Measurements from ENCODE around the gene PRTFDC1. TPM values are rescaled to one million over a fixed set of nuclear protein-coding genes. Genes with fewer than 3 reads are reported as not detected.
A peak's percentile ranks its signal among the peaks of the same experiment; 100 is the strongest.

Gene PRTFDC1, protein sequence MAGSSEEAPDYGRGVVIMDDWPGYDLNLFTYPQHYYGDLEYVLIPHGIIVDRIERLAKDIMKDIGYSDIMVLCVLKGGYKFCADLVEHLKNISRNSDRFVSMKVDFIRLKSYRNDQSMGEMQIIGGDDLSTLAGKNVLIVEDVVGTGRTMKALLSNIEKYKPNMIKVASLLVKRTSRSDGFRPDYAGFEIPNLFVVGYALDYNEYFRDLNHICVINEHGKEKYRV
- total RNA-seq (1.6 TPM), polyA plus RNA-seq (1 to 10 TPM in 1 of 4 donors, under 1 TPM in 1, not detected in 2; 0.37 to 1.3 TPM)

- H3K27ac ChIP-seq (ENCODE audit: insufficient read depth, low read length, poor library complexity, severe bottlenecking), result no peak within 1 kb of the TSS
- peak within 1 kb of the TSS; percentile 41 for H3K4me3 ChIP-seq (ENCODE audit: low read depth, low read length)
These were observed at the start of gene PRTFDC1 for GRCh38 chr10:24952143-24952706. Gene PRTFDC1, minus strand, starts transcription at chr10:24952606. Its CDS starts 31 bp downstream, at chr10:24952575.

GRCh38 chr10:24998044-24998443 is 45.6 kb upstream of the PRTFDC1 start:
- H3K9me3 ChIP-seq (ENCODE audit: control insufficient read depth in 2 of 2, low read length in 2 of 2), result peaks cover 0 to 8% of the 10 kb centered on the region in 2 experiments
- no peak overlapping the region for H3K4me3 ChIP-seq (ENCODE audit: low read depth, low read length)
- no peak overlapping the region for H3K27ac ChIP-seq (ENCODE audit: insufficient read depth, low read length, poor library complexity, severe bottlenecking)
- no peaks in the 10 kb centered on the region for H3K36me3 ChIP-seq (ENCODE audit: control insufficient read depth, insufficient read depth, low read length)
- Mint-ChIP-seq H3K27ac (no peak overlapping the region), H3K4me1 (peaks cover 0 to 4% (median 0%) of the 10 kb centered on the region in 4 donors), H3K4me3 (no peak overlapping the region), H3K27me3 (peaks cover 44% of the 10 kb centered on the region), H3K9me3 (peaks cover 0 to 25% (median 1%) of the 10 kb centered on the region in 7 donors), H3K36me3 (no peaks in the 10 kb centered on the region)
- ATAC-seq (ENCODE audit: low read depth in 2 of 2) (no peak), DNase-seq (no peak)
- no peaks in the 10 kb centered on the region for H3K4me1 ChIP-seq (ENCODE audit: control insufficient read depth, insufficient read depth, low read length, poor library complexity, severe bottlenecking)
- H3K27me3 ChIP-seq (ENCODE audit: control insufficient read depth, insufficient read depth, low read length), result peaks cover 8% of the 10 kb centered on the region

More at GRCh38 chr10:24952143-24952706, at the start of gene PRTFDC1:
- Mint-ChIP-seq H3K4me3 (peak within 1 kb of the TSS; percentile 78 to 91 (median 84)), H3K27me3 (peaks cover 7% of the 10 kb centered on the region), H3K4me1 (peaks cover 5 to 35% (median 14%) of the 10 kb centered on the region in 4 donors), H3K27ac (peak within 1 kb of the TSS; percentile 21 to 62 (median 50)), H3K9me3 (peaks cover 0 to 2% (median 0%) of the 10 kb centered on the region in 7 donors), H3K36me3 (no peaks in the 10 kb centered on the region)
- Histone ChIP-seq H3K27me3 (ENCODE audit: control insufficient read depth, insufficient read depth, low read length) (peaks cover 2% of the 10 kb centered on the region), H3K9me3 (ENCODE audit: control insufficient read depth in 2 of 2, low read length in 2 of 2) (no peaks in the 10 kb centered on the region), H3K36me3 (ENCODE audit: control insufficient read depth, insufficient read depth, low read length) (no peaks in the 10 kb centered on the region), H3K4me1 (ENCODE audit: control insufficient read depth, insufficient read depth, low read length, poor library complexity, severe bottlenecking) (peaks cover 16% of the 10 kb centered on the region)
- DNase-seq (peak in 2 of 3 donors; percentile 13 to 21), ATAC-seq (ENCODE audit: low read depth in 2 of 2) (peak; percentile 11 to 31)

- H3K4me3 Mint-ChIP-seq, result no peak overlapping the region
- Histone ChIP-seq H3K36me3 (ENCODE audit: control insufficient read depth, insufficient read depth, low read length) (no peaks in the 10 kb centered on the region), H3K4me1 (ENCODE audit: control insufficient read depth, insufficient read depth, low read length, poor library complexity, severe bottlenecking) (no peaks in the 10 kb centered on the region), H3K9me3 (ENCODE audit: control insufficient read depth in 2 of 2, low read length in 2 of 2) (peaks cover 0 to 2% of the 10 kb centered on the region in 2 experiments), H3K4me3 (ENCODE audit: low read depth, low read length) (no peak overlapping the region), H3K27me3 (ENCODE audit: control insufficient read depth, insufficient read depth, low read length) (no peaks in the 10 kb centered on the region), H3K27ac (ENCODE audit: insufficient read depth, low read length, poor library complexity, severe bottlenecking) (no peak overlapping the region)
- ATAC-seq (ENCODE audit: low read depth in 2 of 2) (no peak), DNase-seq (no peak)
- H3K4me1 Mint-ChIP-seq, result peaks cover 0 to 4% (median 0%) of the 10 kb centered on the region in 4 donors
- H3K36me3 Mint-ChIP-seq, result no peaks in the 10 kb centered on the region
- peaks cover 0 to 6% (median 0%) of the 10 kb centered on the region in 7 donors for H3K9me3 Mint-ChIP-seq
- H3K27ac Mint-ChIP-seq, result no peak overlapping the region
- peaks cover 46% of the 10 kb centered on the region for H3K27me3 Mint-ChIP-seq
These were observed 42.7 kb upstream of the PRTFDC1 start for GRCh38 chr10:24995072-24995471.

DNA sequence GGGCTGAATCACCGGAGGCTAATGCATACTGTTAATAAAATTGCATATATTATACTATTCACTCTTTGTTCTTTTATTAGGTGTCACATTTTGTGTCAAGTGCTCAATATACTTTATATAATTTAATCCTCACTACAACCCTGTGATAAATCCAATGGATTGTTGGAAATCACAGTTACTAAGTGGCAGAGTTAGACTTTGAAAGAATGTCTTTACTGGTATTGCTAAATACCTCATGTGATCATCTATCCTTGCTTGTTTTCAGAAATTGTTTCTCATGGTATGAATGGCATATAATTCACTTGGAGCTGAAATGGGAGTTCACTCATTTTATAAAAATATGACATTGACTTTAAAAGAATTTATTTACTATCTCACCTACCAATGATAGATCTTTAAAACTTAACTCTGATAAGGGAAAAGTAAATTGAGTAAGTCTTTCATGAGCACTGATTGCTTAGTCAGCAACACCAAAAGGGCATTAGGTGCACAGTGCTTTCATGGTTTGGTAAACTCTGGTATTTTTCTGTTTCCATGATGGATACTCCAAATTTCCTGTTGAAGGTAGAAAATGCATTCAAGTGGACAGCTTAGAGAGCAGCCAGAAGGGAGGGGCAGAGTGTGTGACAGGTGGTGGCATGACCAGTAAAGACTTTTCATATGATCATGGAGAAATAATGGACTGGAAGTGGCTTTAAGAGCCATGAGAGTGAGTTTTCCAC is 41.0 kb upstream of the PRTFDC1 start:
- H3K9me3 ChIP-seq (ENCODE audit: control insufficient read depth in 2 of 2, low read length in 2 of 2), result no peaks in the 10 kb centered on the region
- Mint-ChIP-seq H3K4me3 (no peak overlapping the region), H3K36me3 (no peaks in the 10 kb centered on the region), H3K9me3 (no peaks in the 10 kb centered on the region), H3K27me3 (peaks cover 43% of the 10 kb centered on the region), H3K27ac (no peak overlapping the region), H3K4me1 (peaks cover 0 to 4% (median 0%) of the 10 kb centered on the region in 4 donors)
- H3K36me3 ChIP-seq (ENCODE audit: control insufficient read depth, insufficient read depth, low read length), result no peaks in the 10 kb centered on the region
- no peaks in the 10 kb centered on the region for H3K4me1 ChIP-seq (ENCODE audit: control insufficient read depth, insufficient read depth, low read length, poor library complexity, severe bottlenecking)
- ATAC-seq (ENCODE audit: low read depth in 2 of 2) (no peak), DNase-seq (no peak)
- H3K27ac ChIP-seq (ENCODE audit: insufficient read depth, low read length, poor library complexity, severe bottlenecking), result no peak overlapping the region
- H3K4me3 ChIP-seq (ENCODE audit: low read depth, low read length), result no peak overlapping the region
- peaks cover 2% of the 10 kb centered on the region for H3K27me3 ChIP-seq (ENCODE audit: control insufficient read depth, insufficient read depth, low read length)

- Histone ChIP-seq H3K36me3 (ENCODE audit: control insufficient read depth, insufficient read depth, low read length) (no peaks in the 10 kb centered on the region), H3K4me1 (ENCODE audit: control insufficient read depth, insufficient read depth, low read length, poor library complexity, severe bottlenecking) (no peaks in the 10 kb centered on the region), H3K4me3 (ENCODE audit: low read depth, low read length) (no peak overlapping the region), H3K9me3 (ENCODE audit: control insufficient read depth in 2 of 2, low read length in 2 of 2) (no peaks in the 10 kb centered on the region), H3K27ac (ENCODE audit: insufficient read depth, low read length, poor library complexity, severe bottlenecking) (no peak overlapping the region), H3K27me3 (ENCODE audit: control insufficient read depth, insufficient read depth, low read length) (peaks cover 2% of the 10 kb centered on the region)
- H3K9me3 Mint-ChIP-seq, result no peaks in the 10 kb centered on the region
- no peaks in the 10 kb centered on the region for H3K4me1 Mint-ChIP-seq
- peaks cover 40% of the 10 kb centered on the region for H3K27me3 Mint-ChIP-seq
- no peak overlapping the region for H3K27ac Mint-ChIP-seq
- H3K4me3 Mint-ChIP-seq, result no peak overlapping the region
- ATAC-seq (ENCODE audit: low read depth in 2 of 2) (no peak), DNase-seq (no peak)
- no peaks in the 10 kb centered on the region for H3K36me3 Mint-ChIP-seq
These were observed 40.2 kb upstream of the PRTFDC1 start for GRCh38 chr10:24992512-24993133.

DNA sequence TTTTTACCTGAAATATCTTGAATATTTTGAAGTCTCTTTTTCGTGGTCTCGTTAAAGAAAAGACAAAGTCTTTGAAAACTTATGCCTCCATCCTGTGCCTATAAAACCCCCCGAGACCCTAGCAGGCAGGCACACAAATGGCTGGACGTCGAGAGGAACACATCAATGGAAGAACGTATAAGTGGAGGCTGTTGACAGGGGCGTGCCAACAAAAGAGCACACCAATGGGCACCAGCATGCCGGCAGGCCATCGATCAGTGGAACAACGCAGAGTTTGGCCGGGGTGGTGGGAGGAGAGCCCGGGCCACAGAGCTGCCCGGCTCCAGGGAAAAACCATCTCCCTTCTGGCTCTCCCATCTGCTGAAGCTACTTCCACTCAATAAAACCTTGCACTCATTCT is 38.9 kb upstream of the PRTFDC1 start:
- Histone ChIP-seq H3K27ac (ENCODE audit: insufficient read depth, low read length, poor library complexity, severe bottlenecking) (no peak overlapping the region), H3K27me3 (ENCODE audit: control insufficient read depth, insufficient read depth, low read length) (peaks cover 2% of the 10 kb centered on the region), H3K9me3 (ENCODE audit: control insufficient read depth in 2 of 2, low read length in 2 of 2) (no peaks in the 10 kb centered on the region), H3K4me1 (ENCODE audit: control insufficient read depth, insufficient read depth, low read length, poor library complexity, severe bottlenecking) (no peaks in the 10 kb centered on the region), H3K36me3 (ENCODE audit: control insufficient read depth, insufficient read depth, low read length) (no peaks in the 10 kb centered on the region), H3K4me3 (ENCODE audit: low read depth, low read length) (no peak overlapping the region)
- H3K4me3 Mint-ChIP-seq, result no peak overlapping the region
- peak overlapping the region in 1 of 3 donors; percentile 9 for H3K27ac Mint-ChIP-seq
- ATAC-seq (ENCODE audit: low read depth in 2 of 2), result no peak
- H3K27me3 Mint-ChIP-seq, result peaks cover 40% of the 10 kb centered on the region
- DNase-seq, result no peak
- H3K36me3 Mint-ChIP-seq, result no peaks in the 10 kb centered on the region
- no peaks in the 10 kb centered on the region for H3K9me3 Mint-ChIP-seq
- no peaks in the 10 kb centered on the region for H3K4me1 Mint-ChIP-seq

DNA sequence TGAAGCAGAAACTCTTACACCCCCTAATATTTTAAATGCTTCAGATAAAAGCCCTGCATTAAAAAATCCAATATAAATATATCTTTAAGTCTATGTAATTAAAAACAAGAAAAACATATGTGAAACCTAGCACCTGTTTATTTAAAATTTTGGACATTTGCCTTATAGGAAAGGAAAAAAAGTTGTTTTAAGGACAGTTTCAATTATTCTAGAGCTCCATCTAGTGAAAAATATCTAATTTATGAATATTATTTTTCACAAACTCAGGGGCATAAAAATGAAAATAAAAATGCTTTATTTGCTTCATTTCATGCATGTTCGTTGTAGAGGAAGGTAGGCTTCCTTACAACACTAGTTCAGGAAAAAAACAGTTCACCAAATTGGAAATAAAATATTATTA is 37.5 kb upstream of the PRTFDC1 start:
- ATAC-seq (ENCODE audit: low read depth in 2 of 2), result no peak
- H3K4me1 Mint-ChIP-seq, result no peaks in the 10 kb centered on the region

More for the DNA sequence above, 37.5 kb upstream of the PRTFDC1 start:
- Mint-ChIP-seq H3K36me3 (no peaks in the 10 kb centered on the region), H3K27ac (no peak overlapping the region), H3K9me3 (no peaks in the 10 kb centered on the region), H3K27me3 (peaks cover 36% of the 10 kb centered on the region), H3K4me3 (no peak overlapping the region)
- H3K36me3 ChIP-seq (ENCODE audit: control insufficient read depth, insufficient read depth, low read length), result no peaks in the 10 kb centered on the region
- no peak overlapping the region for H3K27ac ChIP-seq (ENCODE audit: insufficient read depth, low read length, poor library complexity, severe bottlenecking)
- H3K9me3 ChIP-seq (ENCODE audit: control insufficient read depth in 2 of 2, low read length in 2 of 2), result no peaks in the 10 kb centered on the region
- H3K4me1 ChIP-seq (ENCODE audit: control insufficient read depth, insufficient read depth, low read length, poor library complexity, severe bottlenecking), result no peaks in the 10 kb centered on the region
- H3K27me3 ChIP-seq (ENCODE audit: control insufficient read depth, insufficient read depth, low read length), result peaks cover 2% of the 10 kb centered on the region
- H3K4me3 ChIP-seq (ENCODE audit: low read depth, low read length), result no peak overlapping the region
- DNase-seq, result no peak
